AG08395 (cell line): ENCODE measurements around the gene EXOC2.
"Not testable (repeated sequence)": the region's sequence is repeated elsewhere in the genome, so short reads cannot be mapped to it uniquely, and the experiment has no call there.

ENCODE experiments used
- DNase-seq: peaks from one replicate; pipeline ENCODE4 v3.0.0; 2012; ENCODE audit warnings: mixed read lengths, low spot score

The EXOC2 gene

GRCh38 chr6:635233-635632, 57.7 kb downstream of the EXOC2 start:
- DNase-seq = no peak

GRCh38 chr6:633611-634010, 59.3 kb downstream of the EXOC2 start:
- no peak for DNase-seq

GRCh38 chr6:628766-629165, 64.2 kb downstream of the EXOC2 start:
- no peak for DNase-seq

- DNase-seq = no peak
These were observed 66.7 kb downstream of the EXOC2 start for GRCh38 chr6:626236-626635.

GRCh38 chr6:624979-625378, 68.0 kb downstream of the EXOC2 start:
- peak; percentile 40 for DNase-seq

GRCh38 chr6:622462-622861, 70.5 kb downstream of the EXOC2 start:
- DNase-seq = no peak

- DNase-seq = no peak
These were observed 71.0 kb downstream of the EXOC2 start for GRCh38 chr6:621931-622330.

- DNase-seq = no peak
These were observed 72.0 kb downstream of the EXOC2 start for GRCh38 chr6:620950-621349.

- no peak for DNase-seq
These were observed 72.8 kb downstream of the EXOC2 start for GRCh38 chr6:620166-620565.

GRCh38 chr6:617456-618100, 75.4 kb downstream of the EXOC2 start:
- DNase-seq = no peak

GRCh38 chr6:613981-614380, 79.0 kb downstream of the EXOC2 start:
- no peak for DNase-seq

GRCh38 chr6:611928-612327, 81.0 kb downstream of the EXOC2 start:
- no peak for DNase-seq

GRCh38 chr6:610882-611281, 82.1 kb downstream of the EXOC2 start:
- no peak for DNase-seq

- no peak for DNase-seq
These were observed 83.0 kb downstream of the EXOC2 start for GRCh38 chr6:609905-610304.

GRCh38 chr6:606829-607379, 86.0 kb downstream of the EXOC2 start:
- no peak for DNase-seq

- DNase-seq = not testable (repeated sequence)
These were observed 87.0 kb downstream of the EXOC2 start for GRCh38 chr6:605895-606294.

- no peak for DNase-seq
These were observed 88.4 kb downstream of the EXOC2 start for GRCh38 chr6:604579-604978.

GRCh38 chr6:603265-603664, 89.7 kb downstream of the EXOC2 start:
- DNase-seq = no peak

- DNase-seq = no peak
These were observed 93.1 kb downstream of the EXOC2 start for GRCh38 chr6:599576-600448.

- no peak for DNase-seq
These were observed 99.1 kb downstream of the EXOC2 start for GRCh38 chr6:593907-594212.

GRCh38 chr6:593139-593906, 99.6 kb downstream of the EXOC2 start:
- DNase-seq = peak; percentile 64

GRCh38 chr6:589090-589489, 103.8 kb downstream of the EXOC2 start:
- DNase-seq = no peak

- no peak for DNase-seq
These were observed 106.4 kb downstream of the EXOC2 start for GRCh38 chr6:586553-586952.
